Measurements from ENCODE around the gene AKR1D1.

AKR1D1 gene

GRCh38 chr7:138129551-138130165, 53.4 kb downstream of the AKR1D1 start:
- H3K4me1 ChIP-seq (ENCODE audit: insufficient read depth, low read length): no peaks in the 10 kb centered on the region
- ATAC-seq (ENCODE audit: insufficient read depth, low read depth) (no peak), DNase-seq (no peak)
- H3K9me3 ChIP-seq (ENCODE audit: insufficient read depth, low read length, severe bottlenecking): no peaks in the 10 kb centered on the region
- no peak overlapping the region for H3K9ac ChIP-seq (ENCODE audit: low read depth, low read length)
- no peak overlapping the region for H3K27ac ChIP-seq (ENCODE audit: low read length)
- TF ChIP-seq CTCF (IDR thresholded peaks at IDR 0.05; ENCODE audit: borderline replicate concordance, extremely low read depth, low read length, poor library complexity, severe bottlenecking) (no peak), EZH2 (IDR thresholded peaks at IDR 0.05; ENCODE audit: borderline replicate concordance, low read depth, low read length, severe bottlenecking) (no peak)
- H3K4me2 ChIP-seq (ENCODE audit: insufficient read depth, low read length): no peak overlapping the region
- no peaks in the 10 kb centered on the region for H3K79me2 ChIP-seq (ENCODE audit: insufficient read depth, low read length)
- H2AFZ ChIP-seq (ENCODE audit: low read depth, low read length): no peak overlapping the region
- H3K27me3 ChIP-seq (ENCODE audit: insufficient read depth, low read length, poor library complexity): no peaks in the 10 kb centered on the region
- H3K4me3 ChIP-seq (ENCODE audit: low read depth in 1 of 2, low read length in 2 of 2): no peak overlapping the region
- no peaks in the 10 kb centered on the region for H4K20me1 ChIP-seq (ENCODE audit: insufficient read depth, low read length)
- H3K36me3 ChIP-seq (ENCODE audit: insufficient read depth, low read length): no peaks in the 10 kb centered on the region

GRCh38 chr7:138137423-138138171, 61.3 kb downstream of the AKR1D1 start:
- Histone ChIP-seq H3K9me3 (ENCODE audit: insufficient read depth, low read length, severe bottlenecking) (no peaks in the 10 kb centered on the region), H2AFZ (ENCODE audit: low read depth, low read length) (no peak overlapping the region), H3K9ac (ENCODE audit: low read depth, low read length) (no peak overlapping the region), H3K27me3 (ENCODE audit: insufficient read depth, low read length, poor library complexity) (peaks cover 3% of the 10 kb centered on the region), H3K79me2 (ENCODE audit: insufficient read depth, low read length) (no peaks in the 10 kb centered on the region), H3K4me3 (ENCODE audit: low read depth in 1 of 2, low read length in 2 of 2) (no peak overlapping the region), H3K4me2 (ENCODE audit: insufficient read depth, low read length) (no peak overlapping the region), H3K27ac (ENCODE audit: low read length) (no peak overlapping the region), H3K36me3 (ENCODE audit: insufficient read depth, low read length) (no peaks in the 10 kb centered on the region), H3K4me1 (ENCODE audit: insufficient read depth, low read length) (no peaks in the 10 kb centered on the region), H4K20me1 (ENCODE audit: insufficient read depth, low read length) (no peaks in the 10 kb centered on the region)
- TF ChIP-seq EZH2 (IDR thresholded peaks at IDR 0.05; ENCODE audit: borderline replicate concordance, low read depth, low read length, severe bottlenecking): no peak
- TF ChIP-seq CTCF (IDR thresholded peaks at IDR 0.05; ENCODE audit: borderline replicate concordance, extremely low read depth, low read length, poor library complexity, severe bottlenecking): no peak
- DNase-seq (no peak), ATAC-seq (ENCODE audit: insufficient read depth, low read depth) (no peak)

- H3K36me3 ChIP-seq (ENCODE audit: insufficient read depth, low read length): no peaks in the 10 kb centered on the region
- no peak for TF ChIP-seq EZH2 (IDR thresholded peaks at IDR 0.05; ENCODE audit: borderline replicate concordance, low read depth, low read length, severe bottlenecking)
- TF ChIP-seq CTCF (IDR thresholded peaks at IDR 0.05; ENCODE audit: borderline replicate concordance, extremely low read depth, low read length, poor library complexity, severe bottlenecking): no peak
- H2AFZ ChIP-seq (ENCODE audit: low read depth, low read length): no peak overlapping the region
- H3K4me1 ChIP-seq (ENCODE audit: insufficient read depth, low read length): no peaks in the 10 kb centered on the region
- H3K4me3 ChIP-seq (ENCODE audit: low read depth in 1 of 2, low read length in 2 of 2): no peak overlapping the region
- H4K20me1 ChIP-seq (ENCODE audit: insufficient read depth, low read length): no peaks in the 10 kb centered on the region
- DNase-seq: no peak
- ATAC-seq (ENCODE audit: insufficient read depth, low read depth): no peak
- no peaks in the 10 kb centered on the region for H3K79me2 ChIP-seq (ENCODE audit: insufficient read depth, low read length)
- H3K4me2 ChIP-seq (ENCODE audit: insufficient read depth, low read length): no peak overlapping the region
- H3K9me3 ChIP-seq (ENCODE audit: insufficient read depth, low read length, severe bottlenecking): no peaks in the 10 kb centered on the region
- no peak overlapping the region for H3K9ac ChIP-seq (ENCODE audit: low read depth, low read length)
- H3K27ac ChIP-seq (ENCODE audit: low read length): no peak overlapping the region
- peaks cover 3% of the 10 kb centered on the region for H3K27me3 ChIP-seq (ENCODE audit: insufficient read depth, low read length, poor library complexity)
These were observed 62.0 kb downstream of the AKR1D1 start for GRCh38 chr7:138138244-138138643.

All from DND-41 (cell line).